IPS-15b (cell line): Measurements from ENCODE around the gene ADD1.
"Not testable (repeated sequence)": the region's sequence is repeated elsewhere in the genome, so short reads cannot be mapped to it uniquely, and the experiment has no call there.

ENCODE experiments used
- H3K27me3 ChIP-seq: one replicate; pipeline ENCODE4 v1.6.1; 2013; ENCODE audit warnings: low read length; ENCODE audit not compliant: control insufficient read depth, insufficient read depth
- H3K36me3 ChIP-seq: one replicate; pipeline ENCODE4 v1.6.1; 2013; ENCODE audit warnings: low read length; ENCODE audit not compliant: control insufficient read depth, insufficient read depth
- H3K4me1 ChIP-seq: one replicate; pipeline ENCODE4 v1.6.1; 2013; ENCODE audit warnings: mild to moderate bottlenecking, low read length; ENCODE audit not compliant: control insufficient read depth, insufficient read depth
- H3K4me3 ChIP-seq: one replicate; pipeline ENCODE4 v1.5.1; 2013; ENCODE audit warnings: low read depth, low read length
- H3K9ac ChIP-seq: one replicate; pipeline ENCODE4 v1.6.1; 2013; ENCODE audit warnings: low read depth, mild to moderate bottlenecking, low read length
- H3K9me3 ChIP-seq: one replicate; pipeline ENCODE4 v1.6.1; 2013; ENCODE audit warnings: mild to moderate bottlenecking, low read length; ENCODE audit not compliant: control insufficient read depth, insufficient read depth

The ADD1 gene

GRCh38 chr4:2946812-2947600, 103.4 kb downstream of the ADD1 start:
- no peak overlapping the region for H3K9ac ChIP-seq
- no peaks in the 10 kb centered on the region for H3K9me3 ChIP-seq
- no peaks in the 10 kb centered on the region for H3K27me3 ChIP-seq
- peaks cover 74% of the 10 kb centered on the region for H3K36me3 ChIP-seq
- no peaks in the 10 kb centered on the region for H3K4me1 ChIP-seq
- H3K4me3 ChIP-seq = no peak overlapping the region

DNA sequence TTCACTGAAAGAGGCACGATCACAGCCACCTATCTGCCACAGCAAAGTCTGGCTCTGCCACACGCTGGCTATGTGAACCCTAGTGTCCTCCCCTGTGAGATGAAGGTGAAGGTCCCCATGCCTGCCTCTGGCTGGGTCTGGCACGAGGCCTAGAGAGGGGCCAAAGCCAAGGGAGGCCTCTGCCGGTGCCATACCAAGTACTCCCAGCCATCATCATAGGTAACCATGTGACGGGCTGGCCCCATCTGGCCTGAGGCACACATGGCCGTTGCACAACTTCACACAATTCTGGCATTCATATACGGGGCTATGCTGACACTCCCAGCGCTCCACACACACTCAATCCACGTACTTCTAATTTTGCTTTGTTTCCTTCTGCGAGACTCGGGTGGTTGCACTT, 104.3 kb downstream of the ADD1 start:
- no peaks in the 10 kb centered on the region for H3K4me1 ChIP-seq
- no peaks in the 10 kb centered on the region for H3K9me3 ChIP-seq
- no peaks in the 10 kb centered on the region for H3K27me3 ChIP-seq
- no peak overlapping the region for H3K4me3 ChIP-seq
- H3K36me3 ChIP-seq = peaks cover 75% of the 10 kb centered on the region
- no peak overlapping the region for H3K9ac ChIP-seq

GRCh38 chr4:2948895-2949781, 105.5 kb downstream of the ADD1 start:
- Histone ChIP-seq H3K9me3 (no peaks in the 10 kb centered on the region), H3K36me3 (peaks cover 75% of the 10 kb centered on the region), H3K4me1 (no peaks in the 10 kb centered on the region), H3K27me3 (no peaks in the 10 kb centered on the region), H3K4me3 (no peak overlapping the region), H3K9ac (no peak overlapping the region)

DNA sequence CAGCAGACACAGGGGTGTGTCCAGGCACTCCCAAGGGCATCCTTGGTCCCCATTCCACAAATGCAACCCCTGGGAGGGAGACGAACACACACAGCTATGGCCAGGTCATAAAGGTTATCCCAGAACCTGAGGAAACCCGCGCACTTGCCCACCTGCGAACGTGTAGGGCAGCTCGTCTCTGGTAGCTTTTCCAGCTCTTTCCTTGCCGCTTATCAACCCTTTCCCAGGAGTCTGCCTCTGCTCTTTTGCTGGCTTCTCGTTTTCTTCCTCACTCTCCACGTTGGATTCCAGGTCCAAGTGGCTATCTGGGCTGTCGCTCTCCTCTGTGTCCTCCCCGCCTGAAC, 106.1 kb downstream of the ADD1 start:
- no peaks in the 10 kb centered on the region for H3K9me3 ChIP-seq
- no peaks in the 10 kb centered on the region for H3K27me3 ChIP-seq
- peaks cover 77% of the 10 kb centered on the region for H3K36me3 ChIP-seq
- H3K4me3 ChIP-seq = no peak overlapping the region
- no peaks in the 10 kb centered on the region for H3K4me1 ChIP-seq
- no peak overlapping the region for H3K9ac ChIP-seq

DNA sequence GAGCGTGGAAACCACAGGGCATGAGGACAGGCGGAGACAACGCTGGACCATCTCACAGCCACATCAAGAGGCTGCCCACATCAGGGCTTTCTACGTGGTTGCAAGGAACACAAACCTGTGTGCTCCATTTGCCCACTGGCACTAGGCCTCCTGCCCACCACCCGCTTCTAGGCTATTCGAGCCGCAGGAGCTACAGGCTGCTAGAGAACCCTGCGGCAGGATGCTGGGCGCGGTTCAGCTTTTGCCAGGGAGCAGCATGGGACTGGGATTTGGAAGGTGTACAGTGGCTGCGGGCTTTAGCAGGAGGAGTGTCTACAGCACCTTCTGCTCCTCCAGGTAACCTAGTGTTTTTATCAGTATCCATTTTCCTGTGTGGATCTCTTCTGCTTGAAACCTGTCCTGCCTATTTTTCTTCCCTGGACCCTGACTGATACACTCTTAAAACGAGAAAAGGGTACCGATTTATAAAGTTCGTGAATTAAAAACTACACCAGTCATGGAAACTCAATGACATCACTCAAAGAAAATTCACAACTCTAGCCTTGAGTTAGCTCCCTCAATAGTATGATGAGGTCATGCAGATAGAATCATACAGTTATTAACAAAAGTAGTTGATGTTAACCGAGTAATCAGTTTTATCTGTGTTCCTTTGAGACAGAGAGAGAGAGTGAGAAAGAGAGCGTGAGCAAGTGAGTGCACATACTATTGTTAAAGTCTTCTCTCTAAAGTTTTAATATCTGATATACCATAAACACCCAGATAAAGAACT, 106.8 kb downstream of the ADD1 start:
- H3K9me3 ChIP-seq = no peaks in the 10 kb centered on the region
- H3K36me3 ChIP-seq = peaks cover 73% of the 10 kb centered on the region
- no peak overlapping the region for H3K4me3 ChIP-seq
- no peak overlapping the region for H3K9ac ChIP-seq
- H3K27me3 ChIP-seq = no peaks in the 10 kb centered on the region
- no peaks in the 10 kb centered on the region for H3K4me1 ChIP-seq

- H3K9me3 ChIP-seq = peaks cover 4% of the 10 kb centered on the region
- peaks cover 76% of the 10 kb centered on the region for H3K36me3 ChIP-seq
- no peak overlapping the region for H3K4me3 ChIP-seq
These were observed 109.9 kb downstream of the ADD1 start for GRCh38 chr4:2953496-2953895.

DNA sequence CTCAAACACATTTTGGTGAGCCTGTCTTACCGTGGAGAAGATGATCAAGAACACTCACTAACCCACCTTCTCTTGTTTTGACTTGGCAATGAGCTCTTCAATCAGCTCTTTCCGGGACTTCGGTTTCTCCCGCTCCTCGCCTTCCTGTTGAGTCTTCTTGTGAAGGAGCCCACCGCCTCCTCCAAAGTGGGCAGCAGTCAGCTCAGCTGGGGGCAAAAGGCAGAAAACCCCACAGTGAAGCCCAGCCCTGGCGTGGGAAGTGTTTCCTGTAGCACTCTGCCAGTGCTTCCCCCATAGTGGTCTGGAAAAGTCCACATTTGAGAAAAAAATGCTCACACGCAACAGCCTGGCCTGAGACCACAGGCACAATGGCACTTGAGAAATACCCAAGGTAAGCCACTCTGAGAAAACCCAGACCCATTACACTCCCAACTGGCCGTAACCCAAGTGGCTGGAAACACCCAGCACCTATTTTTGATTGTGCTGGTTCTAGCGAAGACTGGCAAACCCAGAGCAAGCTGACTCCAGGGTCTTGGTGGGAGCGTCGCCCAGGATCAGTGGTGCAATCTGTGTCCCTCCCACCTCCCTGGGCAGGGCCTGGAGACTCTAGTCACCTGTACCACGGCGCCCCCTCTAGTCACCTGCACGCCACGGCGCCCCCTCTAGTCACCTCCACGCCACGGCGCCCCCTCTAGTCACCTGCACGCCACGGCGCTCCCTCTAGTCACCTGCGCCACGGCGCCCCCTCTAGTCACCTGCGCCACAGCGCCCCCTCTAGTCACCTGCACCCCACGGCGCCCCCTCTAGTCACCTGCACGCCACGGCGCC, 110.9 kb downstream of the ADD1 start:
- Histone ChIP-seq H3K36me3 (peaks cover 71% of the 10 kb centered on the region), H3K9ac (no peak overlapping the region), H3K4me1 (no peaks in the 10 kb centered on the region), H3K4me3 (no peak overlapping the region), H3K27me3 (no peaks in the 10 kb centered on the region), H3K9me3 (peaks cover 4% of the 10 kb centered on the region)

More at GRCh38 chr4:2953496-2953895, 109.9 kb downstream of the ADD1 start:
- Histone ChIP-seq H3K4me1 (no peaks in the 10 kb centered on the region), H3K27me3 (no peaks in the 10 kb centered on the region), H3K9ac (no peak overlapping the region)

DNA sequence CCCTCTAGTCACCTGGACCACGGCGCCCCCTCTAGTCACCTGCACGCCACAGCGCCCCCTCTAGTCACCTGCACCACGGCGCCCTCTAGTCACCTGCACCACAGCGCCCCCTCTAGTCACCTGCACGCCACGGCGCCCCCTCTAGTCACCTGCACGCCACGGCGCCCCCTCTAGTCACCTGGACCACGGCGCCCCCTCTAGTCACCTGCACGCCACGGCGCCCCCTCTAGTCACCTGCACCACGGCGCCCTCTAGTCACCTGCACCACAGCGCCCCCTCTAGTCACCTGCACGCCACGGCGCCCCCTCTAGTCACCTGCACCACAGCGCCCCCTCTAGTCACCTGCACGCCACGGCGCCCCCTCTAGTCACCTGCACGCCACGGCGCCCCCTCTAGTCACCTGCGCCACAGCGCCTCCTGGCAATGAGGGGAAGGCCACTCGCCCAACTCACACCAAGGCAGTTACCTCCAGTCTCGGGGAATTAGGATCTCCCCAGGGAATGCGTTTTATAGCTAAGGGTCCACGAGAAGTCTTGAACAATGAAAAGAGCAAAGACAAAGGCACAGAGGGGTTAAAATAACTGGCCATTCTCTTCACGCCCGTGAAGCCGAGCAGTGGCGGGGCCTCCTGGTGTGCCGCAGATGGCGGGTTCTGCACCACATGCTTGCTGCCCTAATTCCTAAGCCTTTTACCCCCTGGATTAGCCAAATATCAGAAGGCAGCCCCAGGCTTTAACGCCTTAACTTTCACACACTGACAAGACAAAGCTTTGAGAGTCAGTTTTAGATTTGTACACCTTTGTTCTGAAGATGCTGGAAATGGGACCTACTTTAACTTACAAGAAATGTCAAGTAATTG, 111.8 kb downstream of the ADD1 start:
- H3K36me3 ChIP-seq = peaks cover 62% of the 10 kb centered on the region
- not testable (repeated sequence) for H3K4me1 ChIP-seq, H3K27me3 ChIP-seq, H3K9me3 ChIP-seq, H3K9ac ChIP-seq, H3K4me3 ChIP-seq

- Histone ChIP-seq H3K36me3 (peaks cover 40% of the 10 kb centered on the region), H3K4me3 (no peak overlapping the region), H3K27me3 (no peaks in the 10 kb centered on the region), H3K4me1 (no peaks in the 10 kb centered on the region), H3K9ac (no peak overlapping the region), H3K9me3 (peaks cover 4% of the 10 kb centered on the region)
These were observed 114.8 kb downstream of the ADD1 start for GRCh38 chr4:2958446-2958845.

DNA sequence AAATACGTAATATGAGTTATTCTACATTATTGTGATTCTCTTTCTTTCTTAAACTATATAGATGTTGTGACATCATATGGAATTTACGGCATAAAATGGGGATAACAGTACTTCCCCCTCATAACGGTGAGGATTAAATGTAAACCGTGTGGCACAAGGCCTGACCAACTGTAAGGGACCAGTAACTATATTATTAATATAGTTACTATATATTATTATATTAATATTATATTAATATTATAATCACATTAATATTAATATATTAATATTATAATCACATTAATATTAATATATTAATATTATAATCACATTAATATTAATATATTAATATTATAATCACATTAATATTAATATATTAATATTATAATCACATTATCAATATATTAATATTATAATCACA, 116.8 kb downstream of the ADD1 start:
- not testable (repeated sequence) for H3K4me3 ChIP-seq, H3K9me3 ChIP-seq, H3K4me1 ChIP-seq, H3K9ac ChIP-seq, H3K27me3 ChIP-seq
- H3K36me3 ChIP-seq = peaks cover 29% of the 10 kb centered on the region
